HG03558 (cell line): ENCODE data around the gene TNS1.
"Not testable (repeated sequence)": the region's sequence is repeated elsewhere in the genome, so short reads cannot be mapped to it uniquely, and the experiment has no call there.

Experiments
- ATAC-seq: cut with Tn5 transposase; IDR thresholded peaks from one replicate; pipeline ENCODE4 v1.9.1; 2021; ENCODE audit warnings: moderate number of reproducible peaks; ENCODE audit not compliant: unreplicated experiment; ENCODE audit errors: extremely low read depth

Gene TNS1

DNA sequence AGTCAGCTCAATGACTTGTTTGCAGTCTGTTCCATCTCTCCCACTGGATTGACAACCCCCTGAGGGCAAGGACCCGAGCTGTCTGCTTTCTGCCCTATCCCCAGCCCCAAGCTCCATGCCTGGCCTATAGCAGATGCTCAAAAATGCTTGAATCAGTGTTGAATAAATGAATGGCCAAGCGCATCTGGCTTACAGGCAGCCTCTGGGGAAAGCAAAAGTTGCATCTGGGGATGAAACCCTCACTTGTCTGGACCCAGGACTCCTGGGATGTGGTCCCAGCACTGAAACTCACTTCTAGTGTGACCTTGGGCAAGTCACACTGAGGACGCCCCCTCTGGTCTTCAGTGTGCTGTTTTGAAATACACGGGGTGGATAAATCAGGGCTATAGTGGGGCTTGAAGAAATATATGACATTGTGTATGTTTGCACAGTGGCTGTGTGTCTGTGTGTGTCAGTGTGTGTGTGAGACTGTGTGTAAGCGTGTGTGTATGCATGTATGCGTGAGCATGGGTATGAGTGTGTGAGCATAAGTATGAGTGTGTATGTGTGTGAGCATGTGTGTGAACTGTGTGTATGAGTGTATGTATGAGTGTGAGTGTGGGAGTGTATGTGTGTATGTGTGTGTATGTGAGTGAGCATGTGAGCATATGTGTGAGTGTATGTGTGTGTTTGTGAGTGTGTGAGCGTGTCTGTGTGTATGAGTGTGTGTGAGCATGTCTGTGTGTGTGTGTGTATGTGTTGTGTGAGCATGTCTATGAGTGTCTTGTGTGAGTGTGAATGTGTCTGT lies 27.8 kb upstream of the TNS1 start:
- no peak for ATAC-seq

- ATAC-seq = no peak
These were observed 26.9 kb upstream of the TNS1 start for GRCh38 chr2:218029366-218030360.

GRCh38 chr2:218028562-218029348 lies 26.0 kb upstream of the TNS1 start:
- no peak for ATAC-seq

DNA sequence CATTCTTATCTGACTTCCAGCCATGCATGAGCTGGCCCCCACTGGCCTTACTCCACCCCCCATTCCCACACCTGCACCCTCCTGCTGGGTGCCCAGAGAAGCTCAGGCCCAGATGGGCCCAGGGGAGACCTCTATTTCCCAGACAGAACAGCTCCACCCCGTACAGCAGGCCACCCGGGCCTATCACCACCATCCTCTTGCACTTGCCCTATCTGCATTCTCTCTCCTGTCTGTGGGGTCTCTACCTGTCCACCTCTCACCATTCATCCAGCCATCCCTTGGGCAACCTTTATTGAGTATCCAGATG lies 25.3 kb upstream of the TNS1 start:
- ATAC-seq = no peak

GRCh38 chr2:218027426-218028188 lies 24.8 kb upstream of the TNS1 start:
- ATAC-seq = no peak

- ATAC-seq = no peak
These were observed 24.1 kb upstream of the TNS1 start for GRCh38 chr2:218026676-218027425.

DNA sequence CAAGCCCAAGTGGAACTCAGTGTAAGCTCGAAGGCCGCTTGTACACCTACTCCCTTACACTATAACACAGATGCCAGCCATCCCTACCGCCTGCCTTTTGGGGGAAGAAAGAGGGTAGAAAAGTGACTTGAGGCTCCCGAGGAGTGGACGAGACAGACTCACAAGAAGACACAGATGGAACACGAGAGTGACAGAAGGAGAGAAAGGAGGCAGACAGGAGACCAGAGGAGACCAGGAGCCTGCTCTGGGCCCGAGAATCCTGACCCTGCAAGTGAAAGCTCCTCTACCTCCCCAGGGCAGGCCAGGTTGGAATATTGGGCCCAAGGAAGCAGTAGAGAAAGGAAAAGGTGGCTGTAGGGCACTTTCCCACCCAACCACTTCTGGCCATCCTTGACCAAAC lies 23.4 kb upstream of the TNS1 start:
- ATAC-seq = no peak

DNA sequence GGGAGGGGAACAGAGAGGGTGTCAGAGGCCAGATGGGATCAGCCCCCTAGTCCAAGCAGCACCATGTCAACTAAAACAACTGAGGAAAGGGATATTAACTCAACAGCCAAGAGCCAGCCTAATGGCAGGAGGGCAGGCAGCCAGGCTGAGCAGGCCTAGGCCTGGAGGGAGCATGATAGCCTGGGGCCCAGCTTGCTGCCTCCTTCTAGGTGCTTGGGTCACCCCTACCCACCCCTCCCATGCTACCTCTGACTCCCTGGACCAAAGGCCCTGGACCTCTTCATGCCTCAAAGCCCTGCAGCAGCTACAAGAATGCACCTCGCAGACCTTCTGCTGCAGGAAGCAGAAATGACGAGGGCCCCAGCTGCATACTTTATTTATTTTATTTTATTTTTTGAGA lies 22.1 kb upstream of the TNS1 start:
- ATAC-seq = no peak

DNA sequence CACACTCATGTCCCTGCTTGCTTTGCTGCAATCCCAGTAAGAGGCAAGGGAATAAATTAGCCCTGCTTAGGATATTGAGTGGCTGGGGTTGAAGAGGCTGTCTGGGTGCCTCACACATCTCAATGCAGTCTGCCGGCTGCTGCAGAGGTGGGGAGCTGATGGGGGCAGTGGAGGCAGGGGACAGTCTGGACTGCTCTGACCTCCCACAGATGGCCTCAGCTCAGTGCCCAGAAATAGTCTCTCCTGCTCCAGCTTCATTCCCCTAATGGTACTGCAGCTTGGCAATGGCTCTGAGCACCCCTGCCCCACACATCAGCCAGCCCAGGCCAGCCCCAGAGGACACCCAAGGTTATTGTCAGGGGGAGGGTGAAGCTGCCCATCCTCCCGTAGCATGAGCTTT lies 21.5 kb upstream of the TNS1 start:
- ATAC-seq = no peak

GRCh38 chr2:218023636-218024035 lies 20.8 kb upstream of the TNS1 start:
- no peak for ATAC-seq

- ATAC-seq = no peak
These were observed 20.2 kb upstream of the TNS1 start for GRCh38 chr2:218022851-218023530.

DNA sequence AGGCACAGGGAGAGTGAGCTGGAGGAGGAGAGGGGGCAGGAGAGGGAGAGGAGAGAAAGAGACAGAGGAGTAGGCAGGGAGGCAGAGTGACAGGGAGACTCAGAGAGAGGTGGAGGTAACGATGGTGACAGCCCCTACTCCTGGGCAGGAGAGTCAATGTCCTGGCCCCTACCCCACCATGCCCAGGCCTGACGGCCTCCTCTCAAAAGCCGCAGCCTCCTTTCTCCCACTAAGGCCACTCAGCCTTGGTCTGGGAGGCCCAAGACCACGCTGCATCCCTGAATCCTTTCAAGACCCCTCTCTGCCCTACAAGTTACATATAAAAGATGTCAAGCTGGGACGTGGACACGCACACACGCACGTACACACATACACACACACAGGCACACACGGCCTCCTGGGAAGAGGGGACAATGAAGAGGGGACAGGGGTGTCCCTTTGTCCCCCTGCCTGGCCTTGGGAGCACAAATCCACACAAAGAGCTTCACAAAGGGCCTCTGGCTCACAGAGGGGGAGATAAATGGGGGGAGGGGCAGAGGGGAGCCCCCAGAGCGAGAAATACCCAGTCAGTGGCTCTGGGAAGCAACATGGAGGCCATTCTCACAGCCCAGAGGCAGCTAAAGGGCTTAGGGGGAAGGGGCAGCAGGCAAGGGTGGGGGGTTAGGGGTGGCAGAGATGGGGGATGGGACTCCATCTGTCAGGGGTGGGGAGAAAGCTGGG lies 19.5 kb upstream of the TNS1 start:
- no peak for ATAC-seq

- ATAC-seq = no peak
These were observed 18.8 kb upstream of the TNS1 start for GRCh38 chr2:218021536-218022071.

DNA sequence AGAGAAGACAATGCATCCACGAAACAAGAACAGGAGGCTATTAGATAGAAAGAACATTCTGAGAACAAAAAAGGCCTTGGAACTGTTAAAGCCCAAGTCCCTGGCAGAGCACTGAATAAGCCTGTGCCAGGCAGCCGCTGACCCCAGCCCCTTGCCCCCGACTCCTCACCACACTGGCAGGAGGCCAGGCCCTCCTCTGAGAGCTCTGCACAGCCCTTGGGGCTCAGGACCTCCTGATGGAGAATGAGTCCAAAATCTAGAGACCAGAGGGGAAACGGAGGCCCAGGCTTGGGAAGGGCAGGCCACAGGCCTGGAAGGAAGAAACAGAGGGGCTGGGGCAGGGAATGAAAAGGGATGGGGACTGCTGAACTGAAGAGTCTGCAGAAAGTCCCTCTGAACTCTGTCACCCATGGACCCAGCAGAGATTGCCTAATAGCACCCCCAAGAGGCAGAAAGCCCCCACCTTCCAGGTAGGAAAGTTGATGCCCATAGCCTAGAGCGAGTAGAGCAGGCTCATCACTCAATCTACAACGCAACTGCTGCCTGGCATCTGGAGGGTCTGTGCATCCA lies 18.3 kb upstream of the TNS1 start:
- no peak for ATAC-seq

- ATAC-seq = no peak
These were observed 17.5 kb upstream of the TNS1 start for GRCh38 chr2:218020281-218020680.

DNA sequence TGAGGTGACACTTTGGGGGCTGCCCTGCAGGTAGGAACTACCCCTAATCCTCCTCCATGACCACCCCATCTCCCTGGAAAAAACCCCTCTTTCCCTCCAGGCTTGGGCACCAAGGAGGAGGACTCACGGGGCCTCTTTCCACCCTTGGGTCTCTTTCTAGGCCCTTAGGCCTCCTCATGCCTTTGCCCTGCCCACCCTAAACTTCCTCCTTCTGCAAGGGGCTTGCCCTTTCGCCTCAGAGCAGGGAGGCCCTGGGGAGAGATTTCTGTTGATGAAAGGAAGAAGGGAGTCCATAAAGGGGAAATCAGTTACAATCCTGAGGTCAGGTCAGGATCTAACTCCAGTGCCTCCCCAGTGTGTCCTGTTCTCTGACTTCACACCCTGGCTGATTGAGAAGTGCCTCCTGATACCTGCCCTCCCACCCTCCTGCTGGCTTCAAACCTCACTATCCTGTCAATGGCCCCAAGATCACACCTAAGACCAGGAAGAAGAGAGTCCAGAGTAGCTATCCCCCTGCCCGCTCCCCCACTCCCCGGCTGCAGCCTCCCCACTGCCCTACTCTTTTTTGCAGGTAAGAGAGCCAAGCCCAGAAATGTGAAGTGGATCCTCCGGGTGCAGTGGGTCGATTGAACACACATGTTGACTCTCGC lies 16.7 kb upstream of the TNS1 start:
- ATAC-seq = no peak

DNA sequence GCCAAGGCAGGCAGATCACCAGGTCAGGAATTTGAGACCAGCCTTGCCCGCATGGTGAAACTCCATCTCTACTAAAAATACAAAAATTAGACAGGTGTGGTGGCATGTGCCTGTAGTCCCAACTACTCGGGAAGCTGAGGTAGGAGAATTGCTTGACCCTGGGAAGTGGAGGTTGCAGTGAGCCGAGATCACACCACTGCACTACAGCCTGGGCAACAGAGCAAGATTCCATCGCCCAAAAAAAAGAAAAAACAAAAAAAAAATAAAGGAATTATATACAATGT lies 16.0 kb upstream of the TNS1 start:
- not testable (repeated sequence) for ATAC-seq
